Endodermal cell (in vitro differentiated cells): Measurements from ENCODE around the gene IRS1. TPM values are rescaled to one million over a fixed set of nuclear protein-coding genes. Genes with fewer than 3 reads are reported as not detected.

Source experiments
- DNase-seq: peaks from one replicate; pipeline ENCODE4 v3.0.0-alpha.2; 2017
- H3K27ac ChIP-seq: 2 replicates; pipeline ENCODE4 v1.5.1; 2013; ENCODE audit warnings: mild to moderate bottlenecking, low read depth, low read length, moderate library complexity
- H3K27me3 ChIP-seq: 2 replicates; pipeline ENCODE4 v1.6.1; 2013; ENCODE audit warnings: mild to moderate bottlenecking, low read length, moderate library complexity; ENCODE audit not compliant: insufficient read depth, control insufficient read depth, poor library complexity, severe bottlenecking
- H3K36me3 ChIP-seq: 2 replicates; pipeline ENCODE4 v1.7.0; 2013; ENCODE audit warnings: mild to moderate bottlenecking, low read length, moderate library complexity; ENCODE audit not compliant: control insufficient read depth, insufficient read depth
- H3K4me1 ChIP-seq: one replicate; pipeline ENCODE4 v1.7.0; 2013; ENCODE audit warnings: low read length; ENCODE audit not compliant: control insufficient read depth, insufficient read depth
- H3K4me3 ChIP-seq: 2 replicates; pipeline ENCODE4 v1.5.1; 2013; ENCODE audit warnings: mild to moderate bottlenecking, low read length, moderate library complexity
- H3K9ac ChIP-seq: 2 replicates; pipeline ENCODE4 v1.6.1; 2013; ENCODE audit warnings: mild to moderate bottlenecking, low read length, moderate library complexity; ENCODE audit not compliant: poor library complexity, severe bottlenecking; ENCODE audit errors: extremely low read depth
- H3K9me3 ChIP-seq: 2 replicates; pipeline ENCODE4 v1.6.1; 2013; ENCODE audit warnings: mild to moderate bottlenecking, low read length, moderate library complexity; ENCODE audit not compliant: control insufficient read depth
- H3K27ac Mint-ChIP-seq: 2 replicates; pipeline ENCODE4 v1.8.0; 2020; ENCODE audit warnings: mixed read lengths
- H3K27me3 Mint-ChIP-seq: 2 replicates; pipeline ENCODE4 v1.8.0; 2021; ENCODE audit warnings: mild to moderate bottlenecking, mixed read lengths; ENCODE audit not compliant: insufficient read depth
- H3K36me3 Mint-ChIP-seq: 2 replicates; pipeline ENCODE4 v1.8.0; 2020; ENCODE audit warnings: low read depth, mixed read lengths
- H3K4me1 Mint-ChIP-seq: 2 replicates; pipeline ENCODE4 v1.8.0; 2020; ENCODE audit warnings: mixed read lengths
- H3K4me3 Mint-ChIP-seq: 2 replicates; pipeline ENCODE4 v1.8.0; 2020; ENCODE audit warnings: mild to moderate bottlenecking, moderate library complexity, mixed read lengths
- H3K9me3 Mint-ChIP-seq: 2 replicates; pipeline ENCODE4 v1.8.0; 2020; ENCODE audit warnings: mild to moderate bottlenecking, mixed read lengths
- CTCF ChIP-seq: fragments of 200-600 bp; sonication (generic); conservative IDR thresholded peaks from 2 replicates; pipeline ENCODE4 v1.5.0; 2021; ENCODE audit warnings: antibody characterized with exemption, mild to moderate bottlenecking
- WGBS, 2 experiments: methylation state at CpG; one replicate each; pipeline versions ENCODE4 v1.1.5 to v1.1.7; 2013; ENCODE audit warnings: missing lambda C conversion rate in 2 of 2, mixed read lengths in 1 of 2; ENCODE audit not compliant: insufficient coverage in 1 of 2, insufficient read length in 1 of 2; 5-methylcytosine and 5-hydroxymethylcytosine counted together
- long read RNA-seq, 4 experiments: library from polyadenylated mRNA in 2 of 4; library from RNA in 1 of 4; library from capped mRNA in 1 of 4; stranded (forward) in 3 of 4; unstranded in 1 of 4; transcript quantifications; one replicate each; pipeline ENCODE4 v2.0.0, GENCODE V29; 2020 to 2021; ENCODE audit warnings: inconsistent platforms in 1 of 4
- polyA plus RNA-seq, 2 experiments: library from polyadenylated mRNA; stranded (reverse); fragments of 50-300 nt; gene quantifications; one replicate each; pipeline ENCODE4 v1.2.3, GENCODE V29; 2013
- total RNA-seq, 2 donors: library from RNA; stranded (reverse); fragmentation: NEBNext Ultra II Directional in 1 of 2; extraction: Animal tissue kit (Norgen Biotek cat#: 25700) in 1 of 2; gene quantifications; 2 replicates in 1 of 2; 3 replicates in 1 of 2; pipeline ENCODE4 v1.2.1, GENCODE V29; 2021

The IRS1 gene, protein sequence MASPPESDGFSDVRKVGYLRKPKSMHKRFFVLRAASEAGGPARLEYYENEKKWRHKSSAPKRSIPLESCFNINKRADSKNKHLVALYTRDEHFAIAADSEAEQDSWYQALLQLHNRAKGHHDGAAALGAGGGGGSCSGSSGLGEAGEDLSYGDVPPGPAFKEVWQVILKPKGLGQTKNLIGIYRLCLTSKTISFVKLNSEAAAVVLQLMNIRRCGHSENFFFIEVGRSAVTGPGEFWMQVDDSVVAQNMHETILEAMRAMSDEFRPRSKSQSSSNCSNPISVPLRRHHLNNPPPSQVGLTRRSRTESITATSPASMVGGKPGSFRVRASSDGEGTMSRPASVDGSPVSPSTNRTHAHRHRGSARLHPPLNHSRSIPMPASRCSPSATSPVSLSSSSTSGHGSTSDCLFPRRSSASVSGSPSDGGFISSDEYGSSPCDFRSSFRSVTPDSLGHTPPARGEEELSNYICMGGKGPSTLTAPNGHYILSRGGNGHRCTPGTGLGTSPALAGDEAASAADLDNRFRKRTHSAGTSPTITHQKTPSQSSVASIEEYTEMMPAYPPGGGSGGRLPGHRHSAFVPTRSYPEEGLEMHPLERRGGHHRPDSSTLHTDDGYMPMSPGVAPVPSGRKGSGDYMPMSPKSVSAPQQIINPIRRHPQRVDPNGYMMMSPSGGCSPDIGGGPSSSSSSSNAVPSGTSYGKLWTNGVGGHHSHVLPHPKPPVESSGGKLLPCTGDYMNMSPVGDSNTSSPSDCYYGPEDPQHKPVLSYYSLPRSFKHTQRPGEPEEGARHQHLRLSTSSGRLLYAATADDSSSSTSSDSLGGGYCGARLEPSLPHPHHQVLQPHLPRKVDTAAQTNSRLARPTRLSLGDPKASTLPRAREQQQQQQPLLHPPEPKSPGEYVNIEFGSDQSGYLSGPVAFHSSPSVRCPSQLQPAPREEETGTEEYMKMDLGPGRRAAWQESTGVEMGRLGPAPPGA (N-terminal part only)
- 10 to 100 TPM; 16.2 to 16.6 TPM for total RNA-seq
- 17.0 TPM for polyA plus RNA-seq (2013, experiment 1 of 2)
- 15.8 TPM for polyA plus RNA-seq (2013, experiment 2 of 2)
- long read RNA-seq, experiment 1, full-length matches to known transcripts: 5 of 10 reads
- long read RNA-seq, experiment 1, partial matches to known transcripts: 1 of 10 reads
- long read RNA-seq, experiment 1, other reads (novel, unspliced or antisense): 4 of 10 reads
- long read RNA-seq, experiment 2, full-length matches to known transcripts: 8 of 16 reads
- long read RNA-seq, experiment 2, partial matches to known transcripts: 0 of 16 reads
- long read RNA-seq, experiment 2, other reads (novel, unspliced or antisense): 8 of 16 reads
- long read RNA-seq, experiment 3, full-length matches to known transcripts: 8 of 10 reads
- long read RNA-seq, experiment 3, partial matches to known transcripts: 0 of 10 reads
- long read RNA-seq, experiment 3, other reads (novel, unspliced or antisense): 2 of 10 reads
- long read RNA-seq, experiment 4, partial matches to known transcripts: 0 of 1 reads
- long read RNA-seq, experiment 4, other reads (novel, unspliced or antisense): 1 of 1 reads

GRCh38 chr2:226799211-226799975 is at the start of gene IRS1:
TSS of gene IRS1 (minus strand) at chr2:226799820. CDS start at chr2:226798738, 1,082 bp downstream.
- no peaks in the 10 kb centered on the region for H3K27me3 ChIP-seq
- no peaks in the 10 kb centered on the region for H3K9me3 ChIP-seq
- H3K4me1 ChIP-seq: peaks cover 12% of the 10 kb centered on the region
- Mint-ChIP-seq H3K4me1 (peaks cover 11% of the 10 kb centered on the region), H3K9me3 (no peaks in the 10 kb centered on the region), H3K36me3 (peaks cover 25% of the 10 kb centered on the region), H3K4me3 (peak within 1 kb of the TSS; percentile 78), H3K27me3 (no peaks in the 10 kb centered on the region), H3K27ac (peak within 1 kb of the TSS; percentile 87)
- DNase-seq: peak; percentile 91
- H3K9ac ChIP-seq: peak within 1 kb of the TSS; percentile 47
- H3K36me3 ChIP-seq: peaks cover 5% of the 10 kb centered on the region
- H3K27ac ChIP-seq: peak within 1 kb of the TSS; percentile 90
- WGBS, 2 experiments: 0% methylated on average over 76 of the region's 82 CpGs; no CpG with 5 or more reads in 1 of the 2 experiments
- peak within 1 kb of the TSS; percentile 94 for H3K4me3 ChIP-seq
- TF ChIP-seq CTCF: peak; percentile 63

- H3K27ac Mint-ChIP-seq: no peak overlapping the region
- H3K4me3 Mint-ChIP-seq: no peak overlapping the region
- no peak overlapping the region for H3K4me3 ChIP-seq
- H3K4me1 Mint-ChIP-seq: no peaks in the 10 kb centered on the region
- 92 to 100% methylated on average over 1 to 2 of the region's 2 CpGs for WGBS, 2 experiments
- TF ChIP-seq CTCF: no peak
- no peaks in the 10 kb centered on the region for H3K36me3 ChIP-seq
- no peak for DNase-seq
- no peaks in the 10 kb centered on the region for H3K9me3 Mint-ChIP-seq
- H3K9ac ChIP-seq: no peak overlapping the region
- no peaks in the 10 kb centered on the region for H3K27me3 ChIP-seq
- H3K4me1 ChIP-seq: no peaks in the 10 kb centered on the region
- H3K36me3 Mint-ChIP-seq: no peaks in the 10 kb centered on the region
- H3K27me3 Mint-ChIP-seq: no peaks in the 10 kb centered on the region
- no peaks in the 10 kb centered on the region for H3K9me3 ChIP-seq
- no peak overlapping the region for H3K27ac ChIP-seq
Measured at GRCh38 chr2:226849349-226849748, 49.7 kb upstream of the IRS1 start.
